Activated CD4-positive, alpha-beta T cell treated with anti-CD3 and anti-CD28 coated beads for 36 hours (primary cell): ENCODE measurements around the gene CFAP92. TPM values are rescaled to one million over a fixed set of nuclear protein-coding genes. Genes with fewer than 3 reads are reported as not detected.

Source experiments
- ATAC-seq: fragments of 200-7000 bp; cut with Tn5 transposase; one replicate; pipeline ENCODE4 v1.10.0; 2021; ENCODE audit warnings: mild to moderate bottlenecking, moderate library complexity
- CTCF ChIA-PET: fragments of 350-600 bp; sonication (Branson Sonifier 250); formaldehyde crosslinking; loops from one replicate; lab custom pipeline; 2021; ENCODE audit warnings: antibody characterized with exemption; lab: Charles Lee
- POLR2A ChIA-PET: fragments of 350-600 bp; sonication (Branson Sonifier 250); formaldehyde crosslinking; loops from one replicate; lab custom pipeline; 2021; ENCODE audit warnings: antibody characterized with exemption, inconsistent platforms; lab: Charles Lee
- DNase-seq: peaks from one replicate; pipeline ENCODE4 v3.0.0-alpha.2; 2020
- H3K27ac Mint-ChIP-seq: one replicate; pipeline ENCODE4 v1.8.0; 2021; ENCODE audit warnings: mixed read lengths
- H3K27me3 Mint-ChIP-seq: one replicate; pipeline ENCODE4 v1.8.0; 2021; ENCODE audit warnings: mixed read lengths
- H3K36me3 Mint-ChIP-seq: one replicate; pipeline ENCODE4 v1.8.0; 2021; ENCODE audit warnings: low read depth, mixed read lengths
- H3K4me1 Mint-ChIP-seq: one replicate; pipeline ENCODE4 v1.8.0; 2021; ENCODE audit warnings: mixed read lengths
- H3K4me3 Mint-ChIP-seq: one replicate; pipeline ENCODE4 v1.8.0; 2021; ENCODE audit warnings: mild to moderate bottlenecking, moderate library complexity, mixed read lengths
- H3K9me3 Mint-ChIP-seq: one replicate; pipeline ENCODE4 v1.8.0; 2021; ENCODE audit warnings: low read depth, mixed read lengths
- intact Hi-C, 2 experiments: fragments of 100-400 bp; cut with DNase I in 1 of 2; cut with micrococcal nuclease in 1 of 2; formaldehyde crosslinking; loops; one replicate each; pipeline versions ENCODE4 v1.14.2 to v1.15.1; 2022 to 2024; cut with DNase I, micrococcal nuclease
- total RNA-seq, 2 experiments: library from RNA; stranded (reverse); gene quantifications; one replicate each; pipeline ENCODE4 v1.2.3, GENCODE V29; 2021

Gene CFAP92
- total RNA-seq, 2 experiments from 2014 or later: 0.64 to 0.88 TPM

DNA sequence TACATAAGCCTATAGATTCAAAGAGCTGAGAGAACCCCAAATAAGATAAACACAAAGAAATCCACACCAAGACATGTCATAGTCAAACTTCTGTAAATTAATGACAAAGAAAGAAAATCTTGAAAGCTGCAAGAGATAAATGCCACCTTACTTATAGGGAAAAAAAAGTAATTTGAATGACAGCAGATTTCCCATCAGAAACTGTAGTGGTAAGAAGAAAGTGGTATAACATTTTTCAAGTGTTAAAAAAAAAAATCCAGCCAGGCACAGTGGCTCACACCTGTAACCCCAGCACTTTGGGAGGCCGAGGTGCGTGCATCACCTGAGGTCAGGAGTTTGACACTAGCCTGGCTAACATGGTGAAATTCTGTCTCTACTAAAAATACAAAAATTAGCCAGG lies 37.4 kb downstream of the CFAP92 start:
- Mint-ChIP-seq H3K36me3 (no peaks in the 10 kb centered on the region), H3K4me1 (no peaks in the 10 kb centered on the region), H3K4me3 (no peak overlapping the region), H3K9me3 (peaks cover 3% of the 10 kb centered on the region), H3K27ac (no peak overlapping the region), H3K27me3 (no peaks in the 10 kb centered on the region)
- ChIA-PET CTCF (no interaction called here), POLR2A (no interaction called here)
- no peak for DNase-seq
- ATAC-seq: no peak
- intact Hi-C loops: no loop called here

DNA sequence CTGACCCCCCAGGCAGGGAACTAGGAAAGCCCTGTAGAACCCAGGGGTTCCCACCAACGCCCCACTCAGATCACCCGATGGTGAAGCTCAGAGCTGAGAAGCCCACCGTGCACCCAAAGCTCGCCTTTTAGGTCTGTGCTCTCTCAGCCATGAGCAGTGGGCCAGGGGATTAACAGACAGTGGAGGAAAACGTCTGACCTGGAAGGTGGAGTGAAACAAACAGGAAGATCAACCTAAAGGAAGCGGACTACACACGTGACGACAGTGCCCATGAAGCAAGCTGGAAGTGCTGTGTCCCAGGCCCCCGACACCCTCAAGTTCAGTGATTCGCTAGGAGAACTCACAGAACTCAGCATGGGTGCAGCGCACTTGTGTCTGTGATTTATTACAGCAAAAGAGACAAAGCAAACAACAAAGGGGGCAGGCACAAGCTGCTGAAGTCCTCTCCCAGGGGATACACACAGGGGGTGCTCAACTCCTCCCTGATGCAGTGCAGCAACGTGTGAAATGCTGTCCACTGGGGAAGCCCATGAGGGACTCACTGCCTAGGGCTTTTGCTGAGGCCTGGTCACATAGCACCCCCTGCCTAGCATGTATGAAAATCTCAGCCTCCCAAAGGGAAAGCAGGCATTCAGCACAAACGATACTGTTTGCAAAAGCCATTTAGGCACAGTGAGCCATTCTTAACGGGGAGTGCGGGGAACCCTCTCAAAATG lies 43.5 kb downstream of the CFAP92 start:
- ChIA-PET POLR2A (no interaction called here), CTCF (interaction anchor here (0.6 to 2.5 kb wide), 5 partner anchors 12 to 274 kb away, joined by 3 to 12 read pairs (median 3); no protein-coding TSS in a partner anchor)
- no peaks in the 10 kb centered on the region for H3K36me3 Mint-ChIP-seq
- H3K9me3 Mint-ChIP-seq: no peaks in the 10 kb centered on the region
- no peaks in the 10 kb centered on the region for H3K4me1 Mint-ChIP-seq
- H3K4me3 Mint-ChIP-seq: no peak overlapping the region
- no peaks in the 10 kb centered on the region for H3K27me3 Mint-ChIP-seq
- peak; percentile 89 for ATAC-seq
- peak; percentile 61 for DNase-seq
- intact Hi-C loops: loop anchor here in 1 of 2 experiments (5.0 kb wide), 2 partner anchors 268 to 333 kb away; no protein-coding TSS in a partner anchor
- no peak overlapping the region for H3K27ac Mint-ChIP-seq

DNA sequence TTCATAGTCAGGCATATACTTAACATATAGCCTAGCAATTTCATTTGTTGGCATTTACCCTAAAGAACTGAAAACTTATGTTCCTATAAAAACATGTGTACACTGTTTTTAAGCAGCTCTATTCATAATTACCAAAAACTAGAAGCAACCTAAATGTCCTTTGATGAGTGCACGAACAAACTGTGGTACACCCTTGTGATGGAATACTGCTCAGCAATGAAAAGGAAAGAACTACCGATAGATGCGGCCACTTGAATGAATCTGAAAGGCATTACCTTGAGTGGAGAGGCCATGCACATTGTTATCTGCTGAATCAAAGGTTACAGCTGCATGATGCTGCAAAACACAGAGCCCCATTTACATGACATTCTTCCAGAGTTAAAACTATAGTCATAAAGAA lies 44.7 kb downstream of the CFAP92 start:
- Mint-ChIP-seq H3K36me3 (no peaks in the 10 kb centered on the region), H3K9me3 (no peaks in the 10 kb centered on the region), H3K27ac (no peak overlapping the region), H3K4me3 (no peak overlapping the region), H3K4me1 (no peaks in the 10 kb centered on the region), H3K27me3 (no peaks in the 10 kb centered on the region)
- intact Hi-C loops: no loop called here
- ChIA-PET POLR2A (no interaction called here), CTCF (interaction anchor here (1.2 to 2.5 kb wide), 2 partner anchors 21 to 297 kb away, joined by 3 to 12 read pairs; no protein-coding TSS in a partner anchor)
- no peak for DNase-seq
- ATAC-seq: no peak

DNA sequence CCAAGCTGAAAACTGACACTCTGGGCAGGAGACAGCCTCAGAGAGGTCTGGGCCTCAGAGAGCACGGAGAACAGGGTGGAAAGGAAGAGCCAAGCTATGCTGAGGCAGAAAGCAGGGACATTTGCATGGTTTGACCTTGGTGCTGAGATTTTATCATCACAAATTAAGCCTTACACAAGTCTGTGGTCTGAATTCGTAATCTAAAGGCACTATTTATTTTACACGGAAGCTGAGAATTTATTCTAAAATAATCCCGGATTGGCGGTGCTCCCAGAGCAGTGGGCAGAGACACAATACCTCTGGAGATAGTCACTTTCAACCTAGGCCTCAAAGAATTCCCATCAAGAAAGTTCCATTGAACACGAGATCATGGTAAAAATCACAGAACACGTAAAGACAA lies 47.5 kb downstream of the CFAP92 start:
- H3K4me3 Mint-ChIP-seq: no peak overlapping the region
- no peaks in the 10 kb centered on the region for H3K4me1 Mint-ChIP-seq
- intact Hi-C loops: no loop called here
- ChIA-PET CTCF (interaction anchor here (2.1 kb wide), 1 partner anchor 24 kb away, joined by 6 read pairs; no protein-coding TSS in a partner anchor), POLR2A (no interaction called here)
- no peak overlapping the region for H3K27ac Mint-ChIP-seq
- H3K36me3 Mint-ChIP-seq: no peaks in the 10 kb centered on the region
- DNase-seq (no peak), ATAC-seq (no peak)
- H3K27me3 Mint-ChIP-seq: no peaks in the 10 kb centered on the region
- no peaks in the 10 kb centered on the region for H3K9me3 Mint-ChIP-seq

DNA sequence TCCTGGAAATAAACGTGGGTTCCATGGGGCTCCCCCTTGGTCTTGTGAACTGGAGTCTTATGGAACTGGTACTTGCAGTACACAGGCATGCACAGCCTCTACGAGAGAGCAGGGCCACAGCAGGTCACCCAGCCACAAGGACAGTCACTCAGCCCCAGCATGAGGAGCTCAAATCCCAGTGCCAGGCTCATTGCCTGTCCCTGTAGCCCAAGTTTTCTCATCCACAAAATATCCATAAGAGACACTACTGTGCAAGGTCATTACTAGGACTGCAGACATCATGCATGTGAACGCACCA lies 48.0 kb downstream of the CFAP92 start:
- CTCF ChIA-PET: interaction anchor here (2.1 kb wide), 1 partner anchor 24 kb away, joined by 6 read pairs; no protein-coding TSS in a partner anchor
- H3K27ac Mint-ChIP-seq: no peak overlapping the region
- no peak overlapping the region for H3K4me3 Mint-ChIP-seq
- no peaks in the 10 kb centered on the region for H3K9me3 Mint-ChIP-seq
- no peaks in the 10 kb centered on the region for H3K27me3 Mint-ChIP-seq
- intact Hi-C loops: no loop called here
- POLR2A ChIA-PET: no interaction called here
- no peaks in the 10 kb centered on the region for H3K4me1 Mint-ChIP-seq
- DNase-seq (no peak), ATAC-seq (no peak)
- H3K36me3 Mint-ChIP-seq: no peaks in the 10 kb centered on the region

DNA sequence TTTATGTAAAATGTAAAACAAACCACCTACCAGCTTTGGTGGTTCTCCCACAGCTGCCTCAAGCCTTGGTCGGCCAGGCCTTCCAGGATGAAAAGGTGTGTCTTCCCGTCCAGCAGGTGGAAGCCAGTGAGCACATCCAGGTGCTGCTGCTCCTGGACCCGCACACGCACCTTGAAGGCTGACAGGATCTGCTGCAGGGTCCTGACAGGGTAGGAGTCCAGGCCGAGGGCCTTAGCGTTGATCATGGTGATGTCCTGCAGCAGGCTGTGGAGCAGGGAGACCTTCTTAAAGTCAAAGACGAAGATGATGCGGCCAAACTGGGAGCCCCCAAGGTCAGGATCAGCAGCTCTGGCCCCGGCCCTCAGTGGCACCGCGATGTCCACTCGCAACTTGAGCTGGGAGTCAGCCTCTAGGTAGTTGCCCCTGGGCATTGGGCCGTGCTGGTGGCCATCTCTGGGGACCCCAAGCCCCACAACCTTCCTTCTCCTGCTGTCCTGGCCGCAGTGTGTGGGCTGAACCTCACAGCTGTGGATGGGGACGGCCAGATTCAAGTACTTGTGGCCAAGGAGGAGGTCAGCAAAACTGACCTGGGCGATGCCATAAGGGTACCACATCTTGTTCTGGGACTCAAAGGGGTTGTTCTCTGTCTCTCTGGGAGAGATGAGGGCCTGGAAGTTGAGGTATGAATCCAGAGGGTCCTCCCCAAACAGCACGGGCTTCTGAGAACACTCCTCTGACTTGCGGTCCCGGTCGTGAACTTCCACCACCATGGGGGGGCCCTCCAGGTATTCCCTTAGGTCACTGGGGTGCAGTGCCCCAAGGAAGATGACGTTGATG lies 48.6 kb downstream of the CFAP92 start:
- no peaks in the 10 kb centered on the region for H3K9me3 Mint-ChIP-seq
- CTCF ChIA-PET: interaction anchor here (0.6 to 2.1 kb wide), 2 partner anchors 22 to 25 kb away, joined by 4 to 6 read pairs; no protein-coding TSS in a partner anchor
- no peaks in the 10 kb centered on the region for H3K36me3 Mint-ChIP-seq
- no peak overlapping the region for H3K27ac Mint-ChIP-seq
- POLR2A ChIA-PET: no interaction called here
- ATAC-seq (no peak), DNase-seq (no peak)
- H3K27me3 Mint-ChIP-seq: no peaks in the 10 kb centered on the region
- no peaks in the 10 kb centered on the region for H3K4me1 Mint-ChIP-seq
- H3K4me3 Mint-ChIP-seq: no peak overlapping the region
- intact Hi-C loops: no loop called here

DNA sequence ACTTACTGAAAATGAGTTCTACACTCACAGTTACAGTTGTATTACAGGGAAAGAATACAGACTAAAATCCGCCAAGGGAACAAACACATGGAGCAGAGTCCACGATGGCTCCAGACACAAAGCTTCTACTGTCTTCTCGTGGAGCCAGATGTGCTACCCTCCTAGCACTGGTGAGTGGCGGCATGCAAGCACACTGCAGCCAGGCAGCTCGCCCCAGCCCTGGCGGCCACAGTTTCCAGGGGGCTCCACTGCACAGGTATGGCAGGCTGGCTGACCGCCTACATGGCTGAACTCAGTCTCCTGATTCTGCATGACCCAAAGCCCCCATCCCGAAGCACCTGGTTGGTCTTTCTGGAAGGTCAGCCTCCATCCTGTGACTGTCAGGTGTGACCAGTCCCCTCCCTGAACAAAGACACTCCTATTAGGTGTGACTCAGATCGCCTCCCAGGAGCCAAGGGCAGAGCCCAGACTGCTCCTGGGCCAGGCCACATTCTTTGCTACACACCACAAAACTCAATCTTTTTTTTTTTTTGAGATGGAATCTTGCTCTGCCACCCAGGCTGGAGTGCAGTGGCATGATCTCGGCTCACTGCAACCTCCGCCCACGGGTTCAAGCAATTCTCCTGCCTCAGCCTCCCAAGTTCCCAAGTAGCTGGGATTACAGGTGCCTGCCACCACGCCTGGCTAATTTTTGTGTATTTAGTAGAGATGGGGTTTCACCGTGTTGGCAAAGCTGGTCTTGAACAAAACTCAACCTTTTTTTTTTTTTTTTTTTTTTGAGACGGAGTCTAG lies 51.5 kb downstream of the CFAP92 start:
- H3K27me3 Mint-ChIP-seq: no peaks in the 10 kb centered on the region
- no peaks in the 10 kb centered on the region for H3K9me3 Mint-ChIP-seq
- no peak overlapping the region for H3K27ac Mint-ChIP-seq
- ChIA-PET CTCF (interaction anchor here (0.5 to 1.1 kb wide), 2 partner anchors 27 to 325 kb away, joined by 3 read pairs; no protein-coding TSS in a partner anchor), POLR2A (no interaction called here)
- no peak for DNase-seq
- no peaks in the 10 kb centered on the region for H3K36me3 Mint-ChIP-seq
- H3K4me3 Mint-ChIP-seq: no peak overlapping the region
- ATAC-seq: no peak
- intact Hi-C loops: no loop called here
- H3K4me1 Mint-ChIP-seq: no peaks in the 10 kb centered on the region

DNA sequence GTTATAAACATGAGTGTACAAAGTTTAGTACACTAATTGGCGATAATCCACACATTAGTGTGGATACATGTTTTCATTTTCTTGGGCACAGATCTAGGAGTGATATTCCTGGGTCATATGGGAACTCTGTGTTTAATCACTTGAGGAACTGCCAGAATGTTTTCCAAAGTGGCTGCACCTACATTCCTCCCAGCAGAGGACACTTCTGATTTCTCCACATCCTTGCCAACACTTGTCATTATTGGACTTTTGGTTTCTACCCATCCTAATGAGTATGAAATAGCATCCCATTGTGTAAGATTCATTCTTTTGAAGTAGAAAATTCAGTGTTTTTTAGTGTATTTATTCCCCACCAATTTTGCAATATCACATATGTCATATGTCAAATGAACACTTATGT lies 53.6 kb downstream of the CFAP92 start:
- intact Hi-C loops: no loop called here
- POLR2A ChIA-PET: no interaction called here
- Mint-ChIP-seq H3K27me3 (no peaks in the 10 kb centered on the region), H3K36me3 (no peaks in the 10 kb centered on the region), H3K4me3 (no peak overlapping the region), H3K27ac (no peak overlapping the region), H3K9me3 (no peaks in the 10 kb centered on the region), H3K4me1 (no peaks in the 10 kb centered on the region)
- ATAC-seq: no peak
- CTCF ChIA-PET: no interaction called here
- DNase-seq: no peak

DNA sequence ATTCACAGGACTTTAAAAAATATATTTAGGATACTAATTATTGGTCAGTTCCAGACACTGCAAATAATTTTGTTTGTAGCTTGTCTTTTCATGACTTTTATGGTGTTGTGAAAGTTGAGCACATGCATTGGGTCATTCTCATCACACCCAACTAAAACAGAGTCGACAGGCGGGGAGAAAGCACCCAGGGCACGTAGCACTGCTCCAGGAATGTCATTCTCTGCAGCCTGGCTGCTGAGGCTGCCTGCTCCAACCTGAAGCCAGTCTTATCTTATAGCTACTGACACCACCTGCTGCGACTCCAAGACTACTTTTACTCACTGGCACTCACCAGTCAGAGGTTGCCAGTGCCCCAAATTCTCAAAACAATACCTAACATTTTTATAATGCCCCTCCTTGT lies 57.5 kb downstream of the CFAP92 start:
- intact Hi-C loops: no loop called here
- Mint-ChIP-seq H3K4me3 (no peak overlapping the region), H3K4me1 (no peaks in the 10 kb centered on the region), H3K9me3 (no peaks in the 10 kb centered on the region), H3K27ac (no peak overlapping the region), H3K36me3 (no peaks in the 10 kb centered on the region), H3K27me3 (no peaks in the 10 kb centered on the region)
- POLR2A ChIA-PET: no interaction called here
- CTCF ChIA-PET: interaction anchor here (0.5 to 2.2 kb wide), 2 partner anchors 34 to 410 kb away, joined by 3 to 10 read pairs; no protein-coding TSS in a partner anchor
- ATAC-seq: no peak
- DNase-seq: no peak

DNA sequence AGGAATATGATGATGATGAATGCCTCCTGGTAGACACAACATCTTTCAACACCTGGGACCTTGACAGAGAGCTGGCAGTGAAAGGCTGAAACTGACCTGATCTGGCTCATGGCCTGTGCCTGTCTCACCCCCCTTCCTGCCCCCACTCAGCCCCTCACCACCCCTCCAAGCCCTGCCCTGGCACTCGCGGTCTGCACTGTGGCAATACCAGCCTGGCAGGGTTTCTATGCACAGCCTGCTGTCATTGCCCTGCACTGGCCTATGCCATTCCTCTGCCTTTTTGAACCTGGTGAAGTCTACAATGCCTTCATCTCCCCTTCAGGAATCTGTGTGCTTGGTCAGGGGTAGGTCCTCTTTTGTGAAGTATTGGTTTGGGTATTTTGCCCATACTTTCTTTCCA lies 58.0 kb downstream of the CFAP92 start:
- Mint-ChIP-seq H3K27ac (no peak overlapping the region), H3K4me1 (no peaks in the 10 kb centered on the region), H3K9me3 (no peaks in the 10 kb centered on the region), H3K36me3 (no peaks in the 10 kb centered on the region), H3K4me3 (no peak overlapping the region), H3K27me3 (no peaks in the 10 kb centered on the region)
- ATAC-seq (no peak), DNase-seq (no peak)
- intact Hi-C loops: no loop called here
- CTCF ChIA-PET: interaction anchor here (2.2 kb wide), 1 partner anchor 34 kb away, joined by 10 read pairs; no protein-coding TSS in a partner anchor
- POLR2A ChIA-PET: no interaction called here

DNA sequence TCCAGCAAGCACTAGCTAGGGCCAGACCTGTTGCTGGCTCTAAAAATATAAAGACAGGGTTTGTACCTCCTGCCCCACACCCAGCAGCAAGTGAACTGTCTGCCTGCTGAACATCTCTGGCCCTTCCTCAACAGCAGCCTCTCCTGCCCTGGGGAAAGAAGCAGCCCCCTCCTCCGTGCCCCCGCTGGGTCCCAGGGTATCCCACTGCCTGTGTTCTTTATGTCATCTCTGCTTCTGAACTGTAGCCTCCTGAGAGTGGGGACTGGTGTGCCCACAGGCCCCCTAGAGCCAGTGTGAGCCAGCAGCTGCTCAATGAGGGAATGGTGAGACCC lies 60.0 kb downstream of the CFAP92 start:
- H3K27me3 Mint-ChIP-seq: no peaks in the 10 kb centered on the region
- no peak overlapping the region for H3K4me3 Mint-ChIP-seq
- POLR2A ChIA-PET: no interaction called here
- ATAC-seq (no peak), DNase-seq (no peak)
- H3K4me1 Mint-ChIP-seq: no peaks in the 10 kb centered on the region
- CTCF ChIA-PET: interaction anchor here (0.6 to 1.2 kb wide), 2 partner anchors 119 to 318 kb away, joined by 3 read pairs; no protein-coding TSS in a partner anchor
- no peaks in the 10 kb centered on the region for H3K36me3 Mint-ChIP-seq
- no peak overlapping the region for H3K27ac Mint-ChIP-seq
- H3K9me3 Mint-ChIP-seq: no peaks in the 10 kb centered on the region
- intact Hi-C loops: no loop called here
